NCI-H1694 (cell line): ENCODE results near the gene HDDC2.

Experiments used
- DNase-seq: peaks from one replicate; lab custom pipeline; 2025; lab: John Stamatoyannopoulos, UW

HDDC2 gene

GRCh38 chr6:125233202-125233601 lies 68.6 kb downstream of the HDDC2 start:
- no peak for DNase-seq

GRCh38 chr6:125232466-125232865 lies 69.3 kb downstream of the HDDC2 start:
- DNase-seq: no peak

GRCh38 chr6:125231574-125232343 lies 70.0 kb downstream of the HDDC2 start:
- DNase-seq: no peak

DNA sequence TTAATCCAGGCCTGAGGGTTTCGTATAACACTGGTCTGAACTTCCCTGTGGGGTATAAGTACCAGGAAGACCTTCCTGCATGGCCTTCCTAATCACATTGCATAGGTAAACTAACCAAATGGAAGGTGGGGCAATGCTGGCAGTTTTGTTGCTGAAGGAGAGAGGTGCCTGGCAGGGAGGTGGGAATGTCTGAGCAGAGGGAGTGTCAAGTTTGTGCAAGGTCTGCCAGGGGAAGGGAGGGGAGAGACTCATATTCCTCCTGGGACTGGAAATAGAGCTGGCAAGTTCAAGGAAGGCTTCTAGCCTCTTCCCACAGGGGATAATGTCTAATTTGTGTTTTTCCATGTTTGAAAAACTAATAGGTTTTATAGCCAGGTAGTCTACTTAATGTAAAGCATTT lies 70.6 kb downstream of the HDDC2 start:
- DNase-seq: no peak

GRCh38 chr6:125230674-125231073 lies 71.1 kb downstream of the HDDC2 start:
- DNase-seq: no peak

- DNase-seq: no peak
These were observed 72.7 kb downstream of the HDDC2 start for GRCh38 chr6:125228981-125229479.

GRCh38 chr6:125227244-125227643 lies 74.5 kb downstream of the HDDC2 start:
- DNase-seq: no peak
